ENCODE results near the gene GRIN2C.

Gene GRIN2C

DNA sequence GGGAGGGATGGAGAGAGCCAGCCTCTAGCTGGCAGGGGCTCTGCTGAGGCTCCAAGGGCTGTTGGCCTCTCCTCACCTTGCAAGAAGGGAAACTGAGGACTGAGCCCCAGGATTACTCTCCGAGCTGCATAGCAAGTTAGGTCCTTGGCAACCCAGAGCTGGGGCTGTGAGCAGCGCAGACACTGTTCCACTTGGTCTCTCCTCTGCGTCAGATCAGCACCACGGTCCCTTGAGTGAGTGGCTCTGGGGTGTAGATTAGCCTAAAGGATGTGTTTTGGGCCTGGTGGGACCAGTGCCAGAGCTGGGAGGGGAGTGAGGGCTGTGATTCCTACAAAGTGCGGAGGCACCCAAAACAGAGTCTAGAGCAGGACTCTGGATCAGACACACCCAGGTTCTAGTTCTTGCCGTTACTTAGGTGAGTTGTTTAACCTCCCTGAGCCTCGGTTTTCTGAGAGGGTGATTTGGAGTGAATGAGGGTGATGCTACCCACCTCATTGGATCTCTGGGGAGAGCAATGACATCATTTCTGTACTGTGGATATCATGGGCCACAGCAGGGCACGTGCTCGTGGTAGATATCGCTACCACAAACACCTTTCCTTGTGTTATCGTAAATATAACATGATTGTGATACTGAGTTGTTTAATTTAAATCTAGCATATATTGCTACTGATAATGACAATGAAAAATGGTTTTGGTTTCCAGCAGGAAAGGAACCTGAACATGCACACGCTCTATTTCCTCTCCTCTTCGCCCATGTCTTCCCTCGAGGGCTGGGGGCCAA, 41.9 kb upstream of the GRIN2C start:
- TF ChIP-seq ZFX (IDR thresholded peaks at IDR 0.05; ENCODE audit: borderline replicate concordance) (no peak), CTCF (IDR thresholded peaks at IDR 0.05) (no peak)
- H3K27ac ChIP-seq, result no peak overlapping the region

DNA sequence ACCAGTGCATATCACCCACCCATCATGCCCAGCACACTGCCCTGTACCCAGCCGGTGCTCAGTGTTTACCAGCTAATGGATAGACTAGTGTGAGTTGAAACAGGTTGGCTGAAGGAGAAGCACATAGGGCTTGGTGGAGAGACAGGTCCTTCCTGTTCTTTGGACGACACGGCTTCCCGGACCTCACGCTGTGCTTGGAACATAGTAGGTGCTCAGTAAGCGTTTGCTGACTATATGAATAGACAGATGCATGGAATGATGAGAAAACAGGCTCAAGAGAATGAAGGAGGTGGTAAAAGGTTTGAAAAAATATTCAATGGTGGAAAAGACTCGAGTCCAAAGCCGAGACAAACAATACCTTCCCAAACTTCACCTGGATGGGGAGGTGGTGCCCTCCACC, 40.5 kb upstream of the GRIN2C start:
- TF ChIP-seq CTCF (IDR thresholded peaks at IDR 0.05) (no peak), ZFX (IDR thresholded peaks at IDR 0.05; ENCODE audit: borderline replicate concordance) (no peak)
- H3K27ac ChIP-seq, result no peak overlapping the region

DNA sequence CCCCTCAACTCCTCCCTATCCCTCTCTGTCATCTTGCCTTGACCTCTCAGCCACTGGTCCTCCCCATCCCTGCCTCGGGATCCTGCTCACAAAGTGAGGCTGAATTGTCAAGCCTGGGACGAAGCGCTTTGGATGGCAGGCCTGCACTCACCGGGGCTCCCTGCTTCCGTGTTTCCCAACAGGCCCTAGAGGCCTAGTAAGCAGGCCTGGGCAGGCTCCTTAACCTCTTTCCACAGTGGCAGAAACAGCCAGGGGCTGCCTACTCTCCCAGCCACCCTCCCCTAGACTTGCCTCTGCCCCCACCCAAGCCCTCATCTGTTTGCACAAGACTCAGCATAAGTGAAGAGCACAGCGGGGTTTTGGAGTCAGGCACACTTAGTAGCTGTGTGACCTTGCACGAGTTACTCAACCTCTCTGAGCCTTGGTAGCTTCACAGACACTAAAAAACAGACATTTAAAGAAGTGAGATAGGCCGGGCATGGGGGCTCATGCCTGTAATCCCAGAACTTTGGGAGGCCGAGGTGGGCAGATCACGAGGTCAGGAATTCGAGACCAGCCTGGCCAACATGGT, 38.8 kb upstream of the GRIN2C start:
- no peak overlapping the region for H3K27ac ChIP-seq
- TF ChIP-seq CTCF (IDR thresholded peaks at IDR 0.05), result no peak
- no peak for TF ChIP-seq ZFX (IDR thresholded peaks at IDR 0.05; ENCODE audit: borderline replicate concordance)

DNA sequence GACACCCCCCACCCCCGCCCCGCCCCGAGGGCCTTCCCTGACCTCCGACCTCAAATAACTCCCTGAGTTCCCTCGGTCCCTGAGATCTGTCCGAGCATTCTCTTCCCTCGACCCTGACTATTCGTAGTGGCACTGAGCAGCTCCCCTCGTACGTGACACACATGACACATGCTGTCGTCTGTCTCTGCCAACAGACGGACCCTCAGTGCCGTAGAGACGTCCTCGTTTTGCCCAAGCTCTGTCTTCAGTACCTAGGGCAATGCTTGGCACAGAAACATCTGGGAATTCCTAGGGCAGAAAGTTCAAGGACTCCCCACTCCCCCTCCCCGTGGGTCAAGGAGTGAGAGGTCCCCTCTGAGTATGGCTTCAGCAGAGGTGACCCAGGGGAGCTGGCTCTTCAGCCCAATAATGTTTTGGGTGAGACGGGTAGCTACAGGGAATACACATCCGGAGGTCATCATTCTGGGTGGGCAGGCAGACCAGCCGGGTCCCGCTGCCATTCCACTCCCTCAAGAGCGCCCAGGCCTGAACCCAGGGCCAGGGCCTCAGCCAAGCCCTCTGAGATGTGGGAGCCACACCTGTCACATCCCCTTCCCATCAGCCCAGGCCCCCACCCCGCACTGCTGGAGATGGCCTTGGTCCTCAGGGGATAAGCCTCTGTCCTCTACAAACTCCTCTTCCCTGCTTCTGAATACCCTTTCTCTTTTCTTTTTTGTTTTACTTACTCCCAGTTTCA, 34.4 kb upstream of the GRIN2C start:
- no peak overlapping the region for H3K27ac ChIP-seq
- TF ChIP-seq CTCF (IDR thresholded peaks at IDR 0.05), result no peak
- TF ChIP-seq ZFX (IDR thresholded peaks at IDR 0.05; ENCODE audit: borderline replicate concordance), result no peak

DNA sequence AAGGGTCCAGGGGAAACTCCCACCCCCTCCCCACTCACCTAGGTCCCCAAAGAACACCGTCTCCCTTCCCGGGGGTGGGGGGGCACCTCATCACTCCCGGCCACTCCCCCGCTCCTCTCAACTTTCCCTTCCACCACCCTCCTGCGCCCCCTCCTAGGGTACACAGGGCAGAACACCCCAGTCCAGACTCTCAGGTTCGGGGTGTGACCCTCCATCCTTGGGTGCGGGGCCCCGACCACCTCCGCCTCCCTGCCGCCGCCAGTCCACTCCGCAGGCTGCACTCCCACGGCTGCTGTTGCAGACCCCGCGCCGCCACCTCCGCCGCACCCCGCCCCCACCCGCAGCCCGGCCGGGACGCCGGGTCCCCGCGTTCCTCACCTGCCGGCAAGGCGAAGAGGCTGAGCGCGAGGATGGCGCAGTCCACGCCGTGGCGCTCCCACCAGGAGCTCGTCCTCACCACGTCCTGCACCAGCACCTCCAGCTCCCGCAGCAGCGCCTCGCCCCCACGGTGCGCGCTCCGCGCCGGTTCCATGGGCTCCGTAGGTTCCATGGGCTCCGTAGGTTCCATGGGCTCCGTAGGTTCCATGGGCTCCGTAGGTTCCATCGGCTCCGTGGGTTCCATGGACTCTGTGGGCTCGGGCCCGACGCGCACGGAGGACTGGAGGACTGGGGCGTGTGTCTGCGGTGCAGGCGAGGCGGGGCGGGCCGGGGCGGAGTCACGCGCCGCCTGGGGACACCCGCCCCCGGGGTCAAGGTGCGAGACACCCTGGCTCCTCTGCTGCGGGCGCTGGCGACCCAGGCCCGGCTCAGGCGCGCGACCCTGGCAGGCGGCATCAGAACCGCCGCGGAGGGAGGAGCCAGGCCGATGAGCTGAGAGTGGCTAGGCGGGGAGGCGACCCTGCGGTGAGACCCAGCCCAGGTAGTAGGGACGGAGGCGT, 33.6 kb upstream of the GRIN2C start, which contains the start of gene FADS6:
TSS of gene FADS6 (minus strand) at position 660 of the 938 bp plus-strand sequence. CDS start at position 622, 38 bp downstream.
- no peak for TF ChIP-seq ZFX (IDR thresholded peaks at IDR 0.05; ENCODE audit: borderline replicate concordance)
- H3K27ac ChIP-seq, result no peak within 1 kb of the TSS

GRCh38 chr17:74892013-74892841, 32.5 kb upstream of the GRIN2C start:
- no peak overlapping the region for H3K27ac ChIP-seq
- no peak for TF ChIP-seq ZFX (IDR thresholded peaks at IDR 0.05; ENCODE audit: borderline replicate concordance)
- peak; percentile 2; the same call in 1 of the 2 replicates for TF ChIP-seq CTCF (IDR thresholded peaks at IDR 0.05)

Measured in 22Rv1 (cell line).